ENCODE results near the gene SEMA6D.

The SEMA6D gene, protein sequence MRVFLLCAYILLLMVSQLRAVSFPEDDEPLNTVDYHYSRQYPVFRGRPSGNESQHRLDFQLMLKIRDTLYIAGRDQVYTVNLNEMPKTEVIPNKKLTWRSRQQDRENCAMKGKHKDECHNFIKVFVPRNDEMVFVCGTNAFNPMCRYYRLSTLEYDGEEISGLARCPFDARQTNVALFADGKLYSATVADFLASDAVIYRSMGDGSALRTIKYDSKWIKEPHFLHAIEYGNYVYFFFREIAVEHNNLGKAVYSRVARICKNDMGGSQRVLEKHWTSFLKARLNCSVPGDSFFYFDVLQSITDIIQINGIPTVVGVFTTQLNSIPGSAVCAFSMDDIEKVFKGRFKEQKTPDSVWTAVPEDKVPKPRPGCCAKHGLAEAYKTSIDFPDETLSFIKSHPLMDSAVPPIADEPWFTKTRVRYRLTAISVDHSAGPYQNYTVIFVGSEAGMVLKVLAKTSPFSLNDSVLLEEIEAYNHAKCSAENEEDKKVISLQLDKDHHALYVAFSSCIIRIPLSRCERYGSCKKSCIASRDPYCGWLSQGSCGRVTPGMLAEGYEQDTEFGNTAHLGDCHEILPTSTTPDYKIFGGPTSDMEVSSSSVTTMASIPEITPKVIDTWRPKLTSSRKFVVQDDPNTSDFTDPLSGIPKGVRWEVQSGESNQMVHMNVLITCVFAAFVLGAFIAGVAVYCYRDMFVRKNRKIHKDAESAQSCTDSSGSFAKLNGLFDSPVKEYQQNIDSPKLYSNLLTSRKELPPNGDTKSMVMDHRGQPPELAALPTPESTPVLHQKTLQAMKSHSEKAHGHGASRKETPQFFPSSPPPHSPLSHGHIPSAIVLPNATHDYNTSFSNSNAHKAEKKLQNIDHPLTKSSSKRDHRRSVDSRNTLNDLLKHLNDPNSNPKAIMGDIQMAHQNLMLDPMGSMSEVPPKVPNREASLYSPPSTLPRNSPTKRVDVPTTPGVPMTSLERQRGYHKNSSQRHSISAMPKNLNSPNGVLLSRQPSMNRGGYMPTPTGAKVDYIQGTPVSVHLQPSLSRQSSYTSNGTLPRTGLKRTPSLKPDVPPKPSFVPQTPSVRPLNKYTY

GRCh38 chr15:47717036-47717612, at the start of gene SEMA6D:
TSS of gene SEMA6D (plus strand) at chr15:47717505. CDS start at chr15:47759799, 42,294 bp downstream.
- in situ Hi-C loops (cut with HindIII; ENCODE audit: low sequenced_read_pairs) = loop anchor here (10.0 kb wide), 1 partner anchor 62 kb away; no protein-coding TSS in a partner anchor

DNA sequence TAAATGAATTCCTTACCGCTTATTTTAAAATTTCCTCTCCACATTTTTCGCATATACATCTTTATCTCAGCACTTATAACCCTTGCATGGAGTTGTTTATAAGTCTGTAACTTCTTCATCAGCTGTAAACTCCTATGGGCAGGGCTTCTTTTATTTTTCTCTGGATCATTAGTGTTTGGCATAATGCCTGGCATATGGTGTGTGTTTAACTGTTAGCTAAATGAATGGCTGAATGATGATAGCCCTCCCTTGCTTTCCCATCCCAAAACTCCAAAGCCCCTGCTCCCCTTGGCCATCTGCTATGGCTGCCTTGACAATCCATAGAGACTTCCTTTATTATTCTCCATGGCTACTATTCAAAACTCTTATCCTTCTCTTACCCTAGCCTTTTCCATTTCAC, 48.1 kb upstream of the SEMA6D start:
- in situ Hi-C loops (cut with HindIII; ENCODE audit: low sequenced_read_pairs) = no loop called here

DNA sequence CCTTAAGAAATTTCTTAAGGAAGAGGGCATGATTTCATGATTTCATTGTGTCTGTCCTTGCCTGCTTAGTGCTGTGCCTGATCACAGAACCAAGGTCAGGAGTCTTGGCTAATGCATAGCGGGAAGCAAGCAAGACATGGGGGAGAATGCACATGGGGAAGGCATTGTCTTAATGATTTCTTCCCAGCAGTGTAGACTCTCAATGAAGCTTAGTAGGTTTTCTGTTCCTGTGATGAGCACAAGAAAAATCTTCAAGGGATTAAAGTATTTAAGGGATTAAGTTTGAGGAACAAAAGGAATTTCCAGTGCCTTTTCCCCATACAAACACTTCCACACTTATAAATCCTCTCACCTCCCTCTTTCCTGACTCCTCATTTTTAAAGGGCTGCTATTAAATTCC, 46.9 kb upstream of the SEMA6D start:
- in situ Hi-C loops (cut with HindIII; ENCODE audit: low sequenced_read_pairs) = no loop called here

DNA sequence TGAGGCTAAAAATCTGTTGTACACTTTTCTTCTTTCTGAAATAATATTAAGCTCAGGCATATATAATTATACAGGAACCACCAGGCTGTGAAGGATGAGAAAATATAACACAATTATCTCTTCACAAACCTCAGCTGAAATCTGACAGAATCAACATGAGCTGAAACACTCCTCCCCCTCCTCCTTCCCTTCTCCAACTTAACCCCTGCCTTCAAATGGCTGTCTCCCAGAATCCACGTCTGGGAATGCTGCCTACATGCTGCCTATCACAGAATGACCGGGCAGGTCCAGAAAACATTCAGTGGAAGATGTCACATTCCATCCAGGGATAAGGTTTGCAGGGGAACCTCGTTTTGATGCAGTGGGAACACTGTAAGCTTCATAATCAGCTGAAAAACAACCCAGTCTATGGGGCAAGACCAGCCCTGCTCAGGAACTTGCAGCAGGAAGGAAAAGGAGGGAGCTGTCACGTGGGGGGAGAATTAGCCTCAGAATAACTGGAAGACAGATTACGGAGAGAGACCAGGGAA, 44.0 kb upstream of the SEMA6D start:
- in situ Hi-C loops (cut with HindIII; ENCODE audit: low sequenced_read_pairs) = no loop called here

DNA sequence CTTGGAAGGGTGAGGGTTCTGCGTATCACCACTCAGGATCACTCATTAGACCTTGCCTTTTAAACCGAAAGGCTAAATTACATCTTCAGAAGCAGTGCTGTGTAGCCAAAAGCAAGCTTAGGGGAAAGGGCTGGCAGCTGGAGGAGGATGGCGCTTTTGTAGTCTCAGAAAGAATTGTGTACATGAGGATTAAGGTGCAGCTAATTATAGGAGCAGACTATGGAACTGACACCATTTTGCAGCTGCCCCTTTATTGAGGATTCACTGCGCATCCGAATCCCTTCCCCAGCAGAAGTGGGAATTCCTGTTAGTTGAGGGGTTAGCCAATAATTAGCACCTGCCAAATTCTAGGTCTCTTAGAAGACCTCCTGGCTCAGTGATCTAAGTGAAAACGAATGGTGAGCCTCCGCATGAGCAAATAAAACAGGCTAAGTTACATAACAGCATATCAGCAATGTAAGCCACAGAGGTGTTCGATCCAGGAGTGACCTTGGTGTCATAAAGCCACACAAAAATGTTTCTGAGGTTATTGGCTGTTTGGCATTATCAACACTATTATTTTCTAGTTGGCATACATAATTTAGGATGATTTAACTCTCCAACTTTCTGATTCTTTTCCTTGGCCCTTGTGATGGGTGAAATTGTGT, 42.6 kb upstream of the SEMA6D start:
- in situ Hi-C loops (cut with HindIII; ENCODE audit: low sequenced_read_pairs) = no loop called here

GRCh38 chr15:47675735-47676134, 41.6 kb upstream of the SEMA6D start:
- in situ Hi-C loops (cut with HindIII; ENCODE audit: low sequenced_read_pairs) = no loop called here

DNA sequence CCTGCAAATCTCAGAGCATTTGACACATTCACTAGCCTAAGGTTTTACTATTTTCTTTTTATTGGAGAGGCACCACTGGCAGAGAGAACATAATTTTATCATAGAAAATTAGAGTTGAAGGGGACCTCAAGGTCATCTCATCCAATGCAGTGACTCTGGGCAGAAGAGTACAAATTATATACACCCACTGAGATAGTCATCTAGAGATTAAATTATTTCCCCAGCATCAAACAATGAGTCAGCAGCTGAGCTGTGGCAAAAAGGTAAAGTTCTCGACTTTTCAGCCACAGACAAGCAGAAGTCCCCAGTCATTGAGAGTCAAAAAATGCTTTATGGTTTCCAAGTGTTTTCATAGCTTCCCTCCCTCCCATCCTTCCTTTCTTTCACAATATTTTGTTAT, 39.3 kb upstream of the SEMA6D start:
- in situ Hi-C loops (cut with HindIII; ENCODE audit: low sequenced_read_pairs) = no loop called here

DNA sequence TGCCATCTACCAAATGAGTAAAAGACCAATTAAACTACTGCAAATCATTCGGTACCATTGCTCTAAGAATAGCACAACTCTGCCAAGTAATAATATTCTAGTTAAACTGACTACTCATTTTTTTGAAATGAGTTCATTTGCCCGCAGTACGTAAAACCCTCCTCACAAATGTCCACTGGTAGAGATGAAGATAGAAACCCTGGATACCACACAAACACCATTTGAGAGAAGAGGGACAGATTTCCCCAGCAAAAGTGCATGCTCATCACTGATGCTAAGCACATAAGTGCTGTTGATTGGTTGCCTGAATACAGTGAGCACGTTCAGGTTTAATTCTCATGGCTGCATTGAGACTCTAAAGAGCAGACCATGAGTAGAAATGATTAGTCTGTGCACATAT, 34.6 kb upstream of the SEMA6D start:
- in situ Hi-C loops (cut with HindIII; ENCODE audit: low sequenced_read_pairs) = no loop called here

GRCh38 chr15:47685141-47685870, 32.0 kb upstream of the SEMA6D start:
- in situ Hi-C loops (cut with HindIII; ENCODE audit: low sequenced_read_pairs) = no loop called here

DNA sequence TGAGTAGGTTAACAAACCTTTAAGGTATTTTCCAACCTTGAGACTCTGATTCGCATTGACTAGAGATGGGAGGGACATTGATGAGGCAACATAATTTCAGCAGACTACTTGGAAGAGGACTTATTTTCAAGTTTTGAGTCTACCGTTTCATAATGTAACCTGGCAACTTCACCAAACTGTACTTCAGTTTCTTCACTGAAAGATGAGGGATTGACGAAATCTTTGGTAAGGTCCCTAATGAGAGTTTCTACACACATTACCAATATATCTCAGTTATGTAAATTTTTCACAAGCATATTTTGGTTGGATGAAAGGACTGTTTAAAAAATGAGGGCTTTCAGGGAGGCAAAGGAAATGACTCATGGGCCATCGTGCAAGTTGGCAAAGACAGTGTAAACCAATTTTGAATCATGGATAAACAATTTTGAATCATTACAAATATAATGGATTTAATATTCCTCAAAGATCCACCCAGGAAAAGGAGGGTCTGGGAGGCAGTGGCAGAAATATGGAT, 28.7 kb upstream of the SEMA6D start:
- in situ Hi-C loops (cut with HindIII; ENCODE audit: low sequenced_read_pairs) = no loop called here

DNA sequence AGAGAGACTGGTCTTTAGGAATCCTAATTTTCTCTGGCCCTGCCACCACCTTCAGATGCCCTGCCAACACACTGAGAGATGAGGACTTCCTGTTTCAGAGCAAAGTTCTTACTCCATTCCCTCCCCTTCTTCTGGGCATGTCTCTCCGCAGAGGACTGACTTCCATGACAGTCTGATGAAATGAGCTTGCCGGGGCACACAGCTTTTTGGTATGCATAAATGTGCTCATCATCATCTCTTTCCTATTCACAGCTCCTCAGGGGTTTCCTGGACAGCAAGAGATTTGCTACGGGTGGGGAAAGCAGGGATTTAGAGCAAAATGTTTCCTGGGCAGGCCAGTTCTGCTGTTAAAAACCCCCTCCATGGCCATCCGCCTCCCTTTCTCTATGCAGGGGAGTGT, 27.6 kb upstream of the SEMA6D start:
- in situ Hi-C loops (cut with HindIII; ENCODE audit: low sequenced_read_pairs) = no loop called here

DNA sequence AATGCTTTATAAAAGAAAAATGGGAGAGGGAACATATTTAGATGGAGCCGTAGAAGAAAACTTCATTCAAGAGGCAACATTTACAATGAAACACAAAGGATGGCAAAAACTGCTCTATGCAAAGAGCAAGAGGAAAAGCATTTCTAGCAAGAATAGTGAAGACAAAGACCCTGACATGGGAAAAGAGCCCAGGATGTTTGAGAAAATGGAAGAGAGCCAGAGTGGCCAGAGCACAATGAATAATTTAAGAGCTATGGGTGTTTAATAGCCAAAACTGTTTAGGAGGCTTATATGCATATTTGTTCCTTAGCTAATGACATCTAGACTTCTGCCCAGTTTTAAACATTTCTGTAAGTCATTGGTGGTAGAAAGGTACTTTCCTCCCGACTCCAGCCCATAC, 25.4 kb upstream of the SEMA6D start:
- in situ Hi-C loops (cut with HindIII; ENCODE audit: low sequenced_read_pairs) = no loop called here

- in situ Hi-C loops (cut with HindIII; ENCODE audit: low sequenced_read_pairs) = no loop called here
These were observed 21.0 kb upstream of the SEMA6D start for GRCh38 chr15:47696351-47696750.

- in situ Hi-C loops (cut with HindIII; ENCODE audit: low sequenced_read_pairs) = loop anchor here (10.0 kb wide), 1 partner anchor 259 kb away; no protein-coding TSS in a partner anchor
These were observed 11.9 kb upstream of the SEMA6D start for GRCh38 chr15:47705281-47705997.

GRCh38 chr15:47707391-47707790, 9.9 kb upstream of the SEMA6D start:
- in situ Hi-C loops (cut with HindIII; ENCODE audit: low sequenced_read_pairs) = loop anchor here (10.0 kb wide), 1 partner anchor 257 kb away; no protein-coding TSS in a partner anchor

DNA sequence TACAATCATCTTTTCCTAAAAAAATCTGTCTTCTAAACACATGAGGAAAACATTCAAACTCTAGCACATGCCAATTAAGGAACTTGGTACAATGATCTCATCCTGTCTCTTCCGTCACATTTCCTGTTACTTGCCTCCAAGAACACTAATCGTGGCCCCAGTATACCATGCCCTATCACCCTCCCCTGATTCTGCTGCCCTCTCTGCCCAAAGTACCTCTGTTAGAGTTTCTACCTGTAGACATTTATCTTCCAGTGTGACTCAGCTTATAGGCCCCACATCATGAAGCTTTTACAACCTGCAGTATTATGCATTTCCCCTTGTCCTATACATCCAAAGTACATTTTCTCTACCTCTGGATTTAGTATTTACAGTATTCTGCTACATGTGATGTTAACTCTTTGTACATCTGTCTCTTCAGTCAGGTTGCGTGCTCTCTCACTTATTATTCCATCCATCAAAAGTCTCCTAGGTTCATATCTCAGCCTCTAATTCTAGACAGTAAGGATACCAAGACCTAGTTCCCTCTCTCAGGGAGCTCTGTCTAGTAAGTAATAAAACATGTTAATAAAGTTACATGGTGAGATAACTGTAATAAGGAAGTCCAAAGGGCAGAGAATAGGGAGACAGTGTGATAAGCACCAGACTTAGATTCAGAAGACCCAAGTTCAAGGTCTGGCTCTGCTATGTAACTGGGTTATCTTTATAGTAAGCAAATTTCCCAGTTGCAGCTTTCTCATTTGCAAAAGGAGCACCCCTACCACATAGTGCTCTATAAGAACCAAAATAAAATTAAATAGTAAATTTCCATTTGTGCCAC, 8.9 kb upstream of the SEMA6D start:
- in situ Hi-C loops (cut with HindIII; ENCODE audit: low sequenced_read_pairs) = loop anchor here (10.0 kb wide), 1 partner anchor 256 kb away; no protein-coding TSS in a partner anchor

- in situ Hi-C loops (cut with HindIII; ENCODE audit: low sequenced_read_pairs) = loop anchor here (10.0 kb wide), 1 partner anchor 57 kb away; no protein-coding TSS in a partner anchor
These were observed 5.7 kb upstream of the SEMA6D start for GRCh38 chr15:47711655-47712054.

DNA sequence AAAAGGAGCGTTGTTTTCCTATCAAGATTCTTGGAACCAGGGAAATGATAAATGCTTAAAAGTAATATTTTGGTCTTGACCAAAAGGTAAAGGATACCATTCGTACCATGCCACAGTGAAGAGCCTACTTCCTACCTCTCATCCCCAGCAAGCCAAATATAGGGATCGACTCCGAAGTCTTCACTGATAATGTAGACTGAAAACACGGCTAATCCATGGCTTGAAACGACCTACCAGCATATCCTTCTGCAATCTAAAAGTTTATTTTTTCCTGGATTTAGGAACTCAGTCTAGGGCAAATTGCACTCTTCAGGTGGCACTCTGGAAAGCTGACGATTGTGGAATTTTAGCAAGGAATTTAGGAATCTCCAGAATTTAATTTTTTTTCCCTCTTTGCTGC, 1.9 kb upstream of the SEMA6D start:
- in situ Hi-C loops (cut with HindIII; ENCODE audit: low sequenced_read_pairs) = loop anchor here (10.0 kb wide), 1 partner anchor 61 kb away; no protein-coding TSS in a partner anchor
